NCI-H1417 treated with DMSO at 0.1 percent for 48 hours (cell line): ENCODE measurements around the gene IKBIP.
"Not testable (repeated sequence)": the region's sequence is repeated elsewhere in the genome, so short reads cannot be mapped to it uniquely, and the experiment has no call there.

Source experiments
- DNase-seq: peaks from one replicate; lab custom pipeline; 2025; lab: John Stamatoyannopoulos, UW

The IKBIP gene

GRCh38 chr12:98576795-98577194, 67.8 kb downstream of the IKBIP start:
- not testable (repeated sequence) for DNase-seq

GRCh38 chr12:98575013-98575412, 69.6 kb downstream of the IKBIP start:
- DNase-seq = no peak
